ENCODE measurements around the gene ZNF774.
A peak's percentile ranks its signal among the peaks of the same experiment; 100 is the strongest.
"Not testable (repeated sequence)": the region's sequence is repeated elsewhere in the genome, so short reads cannot be mapped to it uniquely, and the experiment has no call there.

ZNF774 gene

DNA sequence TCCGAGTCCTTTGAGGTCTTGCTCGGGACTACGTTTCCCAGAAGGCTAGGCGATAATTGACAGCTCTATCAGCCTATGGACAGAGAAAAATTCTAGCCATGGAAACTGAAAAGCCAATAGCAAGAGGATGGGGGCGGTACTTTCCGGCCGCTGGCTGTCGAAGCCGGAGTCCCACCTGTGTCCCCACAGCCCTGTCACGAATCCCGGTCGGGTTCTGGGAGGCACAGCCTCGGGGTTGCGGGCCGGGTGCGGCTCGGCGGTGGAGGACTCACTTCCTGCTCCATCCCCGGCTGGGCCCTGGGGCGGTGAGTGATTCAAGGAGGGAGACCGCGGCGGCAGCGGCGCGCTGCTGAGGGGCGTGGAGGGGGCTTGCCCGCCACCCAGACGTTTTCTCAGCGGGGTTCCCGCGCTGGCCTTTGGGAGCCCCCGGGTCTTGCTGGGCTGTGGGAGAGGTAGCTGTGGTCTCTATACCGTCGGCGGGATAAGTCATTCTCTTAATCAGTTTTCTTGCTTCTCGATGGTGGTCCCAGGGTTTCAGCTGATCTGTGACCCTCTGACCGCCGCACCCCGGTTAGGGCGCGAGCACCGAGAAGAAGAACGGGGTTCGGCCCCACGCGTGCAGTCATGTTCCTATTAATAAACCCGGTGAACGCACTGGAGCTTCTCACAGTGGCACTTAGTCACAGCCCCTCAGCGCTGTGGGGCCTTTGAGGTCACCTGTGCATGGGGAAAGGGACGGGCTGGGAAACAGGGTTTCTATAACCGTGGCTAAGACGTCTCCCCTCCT, at the start of gene ZNF774:
TSS of gene ZNF774 (plus strand) at position 178 of the 787 bp plus-strand sequence. CDS start 2,377 bp downstream, outside the sequence.
- peak; percentile 22 to 97 (median 79) for DNase-seq

- not testable (repeated sequence) for DNase-seq
Measured at GRCh38 chr15:90305355-90305754, 46.7 kb upstream of the ZNF774 start.

- no peak for DNase-seq
Measured at GRCh38 chr15:90305932-90306331, 46.2 kb upstream of the ZNF774 start.

GRCh38 chr15:90306560-90306959, 45.5 kb upstream of the ZNF774 start:
- DNase-seq: no peak

DNA sequence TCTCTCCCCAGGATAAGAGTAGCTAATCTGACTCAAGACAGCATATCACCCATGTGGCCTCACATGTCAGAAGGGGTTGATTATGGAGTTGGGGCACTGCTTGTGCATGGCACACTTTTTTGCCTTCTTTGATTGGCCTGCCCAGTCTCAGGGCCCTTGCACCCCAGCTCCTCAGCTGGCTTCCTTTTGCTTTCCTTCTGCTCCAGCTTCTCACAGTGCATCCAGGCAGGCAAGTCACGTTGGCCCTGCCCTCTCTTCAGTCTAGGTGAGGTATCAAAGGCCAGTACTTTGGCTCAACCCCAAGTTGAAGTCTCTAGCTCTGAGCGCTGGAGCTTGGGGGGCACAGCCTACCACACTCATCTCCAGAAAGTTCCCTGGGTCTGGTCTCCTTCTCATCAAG, 44.4 kb upstream of the ZNF774 start:
- DNase-seq: no peak

- no peak for DNase-seq
Measured at GRCh38 chr15:90309020-90309419, 43.1 kb upstream of the ZNF774 start.

- DNase-seq: peak in 10 of 14 donors; percentile 4 to 75 (median 36)
Measured at GRCh38 chr15:90315278-90315982, 36.7 kb upstream of the ZNF774 start.

- DNase-seq: no peak
Measured at GRCh38 chr15:90316139-90316538, 35.9 kb upstream of the ZNF774 start.

- no peak for DNase-seq
Measured at GRCh38 chr15:90318591-90318990, 33.5 kb upstream of the ZNF774 start.

DNA sequence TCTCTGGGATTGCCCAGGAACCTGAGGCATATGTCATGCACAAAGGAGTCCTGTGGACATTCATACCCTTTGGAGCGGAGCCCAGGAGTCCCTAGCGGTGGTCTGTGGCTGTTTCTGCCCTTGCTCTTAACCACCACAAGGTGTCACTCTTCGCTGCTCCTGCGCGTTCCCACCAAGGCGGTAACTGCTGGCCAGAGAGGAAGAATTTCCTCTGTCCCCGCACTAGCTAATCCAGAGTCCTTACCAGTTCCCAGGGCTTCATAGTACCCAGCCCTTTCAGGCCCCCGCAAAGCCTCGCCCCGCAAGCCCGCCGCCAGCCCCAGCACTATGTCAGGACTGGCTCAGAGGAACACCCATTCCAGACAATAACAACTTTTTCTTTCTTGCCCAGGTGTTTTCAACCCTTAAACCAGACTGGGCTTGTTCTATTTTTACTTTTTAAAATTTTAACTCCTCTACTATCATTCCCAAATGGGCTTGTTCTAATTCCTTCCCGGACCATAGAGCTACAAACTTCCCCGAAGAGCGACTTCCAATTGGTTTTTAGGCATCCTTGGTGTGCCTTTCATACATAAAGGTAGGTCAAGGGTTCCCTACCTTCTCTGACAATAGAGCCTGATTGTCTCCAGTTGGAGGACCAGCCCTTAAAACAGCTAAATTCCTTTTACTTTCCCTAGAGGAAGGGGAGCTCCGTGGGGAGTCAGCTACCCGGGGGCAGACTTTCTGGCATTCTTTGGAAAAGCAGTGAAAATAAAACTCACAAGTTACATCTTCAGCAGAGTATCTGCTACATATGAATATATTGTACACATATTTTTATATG, 31.8 kb upstream of the ZNF774 start:
- DNase-seq: peak in 13 of 14 donors; percentile 22 to 83 (median 65)

GRCh38 chr15:90320885-90321278, 31.2 kb upstream of the ZNF774 start:
- DNase-seq: no peak

DNA sequence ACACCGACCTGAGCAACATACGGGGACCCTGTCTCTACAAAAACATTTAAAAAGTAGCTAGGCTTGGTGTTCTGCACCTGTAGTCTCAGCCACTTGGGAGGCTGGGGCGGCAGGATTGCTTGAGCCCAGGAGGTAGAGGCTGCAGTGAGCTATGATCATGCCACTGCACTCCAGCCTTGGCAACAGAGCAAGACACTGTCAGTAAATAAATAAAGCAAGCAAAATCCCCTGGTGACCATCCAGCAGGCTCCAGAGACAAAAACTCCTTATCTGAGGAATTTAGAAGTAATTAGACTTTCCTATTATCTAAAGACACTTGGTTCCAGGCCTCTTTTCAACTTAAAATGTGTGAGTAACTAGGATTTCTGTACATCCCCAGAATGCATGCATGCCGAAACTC, 29.5 kb upstream of the ZNF774 start:
- no peak for DNase-seq

DNA sequence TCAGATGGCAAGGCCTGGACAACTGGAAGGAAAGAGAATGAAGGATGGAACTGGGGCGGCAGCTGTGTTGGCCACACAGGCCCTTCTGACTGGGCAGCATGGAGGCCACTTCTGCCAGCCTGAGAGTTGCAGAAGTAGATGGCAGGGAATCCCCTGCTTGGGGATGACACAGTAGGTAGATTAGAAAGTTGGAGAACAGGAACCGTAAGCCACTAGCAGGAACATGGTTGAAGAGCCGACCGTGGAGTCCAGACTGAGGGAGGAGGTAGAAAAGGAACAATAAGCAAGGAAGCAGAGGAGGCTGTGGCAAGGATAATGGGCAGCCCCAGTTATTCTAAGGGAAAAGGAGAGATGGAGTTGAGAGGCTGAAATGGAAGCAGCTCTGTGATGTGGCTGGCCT, 26.4 kb upstream of the ZNF774 start:
- DNase-seq: no peak

GRCh38 chr15:90326441-90326840, 25.6 kb upstream of the ZNF774 start:
- DNase-seq: no peak

DNA sequence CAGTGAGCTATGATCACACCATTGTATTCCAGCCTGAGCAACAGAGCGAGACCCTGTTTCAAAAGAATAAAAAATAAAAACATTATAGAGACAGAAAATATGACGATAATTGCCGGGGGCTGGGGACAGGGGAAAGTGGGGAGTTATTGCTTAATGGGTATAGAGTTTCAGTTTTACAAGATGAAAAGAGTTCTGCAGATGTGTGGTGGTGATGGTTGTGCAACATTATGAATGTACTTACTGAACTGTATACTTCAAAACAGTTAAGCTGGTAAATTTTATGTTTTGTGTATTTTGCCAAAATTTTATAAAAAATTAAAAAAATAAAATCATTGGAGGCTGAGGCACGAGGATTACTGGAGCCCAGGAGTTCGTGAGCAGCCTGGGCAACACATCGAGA, 24.8 kb upstream of the ZNF774 start:
- DNase-seq: no peak

DNA sequence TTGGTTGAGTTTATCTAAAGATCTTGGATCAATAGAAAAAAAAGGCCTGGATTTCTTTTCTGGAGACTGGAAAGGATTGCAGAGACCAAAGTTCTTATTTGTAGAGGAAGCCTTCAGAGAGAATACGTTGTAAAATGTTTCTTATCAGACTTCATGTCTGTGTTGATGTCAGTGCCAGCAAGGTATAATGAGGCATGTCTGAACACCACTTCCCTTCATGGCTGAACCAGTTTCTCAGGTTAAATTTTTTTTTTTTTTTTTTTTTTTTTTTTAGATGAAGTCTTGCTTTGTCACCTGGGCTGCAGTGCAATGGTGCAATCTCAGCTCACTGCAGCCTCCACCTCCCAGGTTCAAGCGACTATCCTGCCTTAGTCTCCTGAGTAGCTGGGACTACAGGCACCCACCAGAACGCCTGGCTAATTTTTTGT, 17.8 kb upstream of the ZNF774 start:
- no peak for DNase-seq

GRCh38 chr15:90336705-90337141, 15.4 kb upstream of the ZNF774 start:
- peak in 6 of 14 donors; percentile 7 to 34 (median 15) for DNase-seq

GRCh38 chr15:90337256-90337655, 14.8 kb upstream of the ZNF774 start:
- no peak for DNase-seq

DNA sequence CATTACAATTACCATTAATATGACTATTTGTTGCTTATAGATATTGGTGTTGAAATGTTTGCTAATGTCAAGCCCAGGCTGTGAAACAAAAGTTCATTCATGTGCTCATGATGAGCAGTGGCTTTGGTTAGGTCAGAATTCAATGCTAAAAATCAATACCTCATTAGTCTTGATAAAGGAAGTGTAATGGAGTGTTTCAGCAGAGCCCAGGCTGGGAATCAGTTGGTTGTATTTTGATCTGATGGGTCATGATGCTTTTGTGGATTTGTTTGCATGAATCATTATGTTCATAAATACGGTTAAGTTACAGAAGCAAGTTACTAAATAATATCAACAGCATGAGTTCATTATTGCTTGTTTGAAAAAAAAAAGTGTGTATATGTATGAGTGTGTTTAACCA, 13.6 kb upstream of the ZNF774 start:
- DNase-seq: no peak

DNA sequence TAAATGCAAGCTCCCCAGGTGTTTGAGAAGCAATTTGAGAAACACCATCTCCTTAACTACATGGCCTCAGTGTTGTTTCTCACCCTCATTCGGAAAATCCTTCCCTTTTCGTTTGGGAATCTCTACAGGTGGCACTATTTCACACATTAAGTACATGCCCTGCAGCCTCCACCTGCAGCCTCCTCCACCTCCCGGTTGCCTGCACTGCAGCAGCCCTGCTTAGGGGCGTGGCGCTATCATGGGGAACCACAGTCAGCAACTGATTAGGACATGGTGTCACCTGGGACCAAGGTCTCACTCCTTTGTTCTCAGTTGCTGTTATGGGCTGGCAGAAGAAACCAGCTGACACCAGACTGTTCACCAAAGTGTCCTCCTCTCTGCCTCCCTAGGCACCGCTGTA, 11.7 kb upstream of the ZNF774 start:
- DNase-seq: no peak

GRCh38 chr15:90343302-90343790, 8.7 kb upstream of the ZNF774 start:
- DNase-seq: no peak

DNA sequence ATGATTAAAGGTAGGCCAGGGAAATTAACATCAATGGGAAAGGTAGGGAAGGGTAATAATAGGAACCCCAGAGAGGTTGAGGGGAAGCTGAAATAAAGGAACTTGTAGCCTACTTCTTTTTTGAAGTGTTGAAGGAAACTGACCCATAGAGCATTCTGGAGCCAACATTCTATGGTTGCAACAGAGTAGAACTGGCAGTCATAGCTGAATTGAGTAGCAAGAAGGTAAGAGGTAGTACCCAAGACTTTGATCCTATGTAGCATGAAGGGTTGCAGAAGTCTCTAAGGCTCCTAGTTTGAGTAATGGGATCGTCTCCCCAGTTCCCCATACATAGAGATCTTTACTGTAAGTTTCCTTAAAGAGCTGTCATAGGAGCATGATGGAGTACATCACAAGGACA, 7.4 kb upstream of the ZNF774 start:
- DNase-seq: no peak

DNA sequence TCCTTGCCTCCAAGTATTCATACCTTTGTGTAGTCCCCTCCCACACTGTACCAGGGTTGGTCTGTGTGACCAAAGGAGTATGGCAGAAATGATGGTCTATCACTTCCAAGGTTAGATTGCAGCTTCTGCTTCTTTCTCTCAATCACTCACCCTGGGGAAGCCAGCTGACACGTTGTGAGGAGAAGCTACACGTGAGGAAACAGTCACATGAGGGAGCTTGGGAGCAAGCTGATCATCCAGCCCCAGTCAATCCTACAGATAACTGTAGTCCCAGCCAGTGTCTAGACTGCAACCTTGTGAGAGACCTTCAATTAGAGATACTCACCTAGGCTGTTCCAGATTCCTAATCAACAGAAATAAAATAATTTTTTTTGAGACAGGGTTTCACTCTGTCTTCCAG, 6.2 kb upstream of the ZNF774 start:
- DNase-seq: no peak
